Testis (tissue), 3 donors: ENCODE results near the gene C11orf97. TPM values are rescaled to one million over a fixed set of nuclear protein-coding genes. Genes with fewer than 3 reads are reported as not detected.
A peak's percentile ranks its signal among the peaks of the same experiment; 100 is the strongest.

Source experiments
- DNase-seq: peaks from one replicate; pipeline ENCODE4 v3.0.0-alpha.2; 2019
- H3K27ac ChIP-seq, 2 donors: fragments of 200-600 bp; sonication (generic); one replicate each; pipeline ENCODE4 v1.5.1; 2019
- H3K27me3 ChIP-seq: fragments of 200-600 bp; sonication (generic); one replicate; pipeline ENCODE4 v1.5.1; 2019
- H3K36me3 ChIP-seq: fragments of 200-600 bp; sonication (generic); one replicate; pipeline ENCODE4 v1.5.1; 2017; ENCODE audit warnings: low read depth; ENCODE audit errors: missing control alignments
- H3K4me1 ChIP-seq: fragments of 200-600 bp; sonication (generic); one replicate; pipeline ENCODE4 v1.5.1; 2019
- H3K4me3 ChIP-seq, 2 donors: fragments of 200-600 bp; sonication (generic); one replicate each; pipeline ENCODE4 v1.5.1; 2017 to 2019
- H3K9me3 ChIP-seq: fragments of 200-600 bp; sonication (generic); one replicate; pipeline ENCODE4 v1.5.1; 2017
- CTCF ChIP-seq, 3 experiments: fragments of 450-650 bp in 2 of 3; fragments of 200-600 bp in 1 of 3; sonication (generic) in 1 of 3; IDR thresholded peaks; one replicate each; pipeline ENCODE4 v1.5.1; 2016 to 2019; ENCODE audit warnings: antibody characterized with exemption in 3 of 3, mild to moderate bottlenecking in 2 of 3, moderate library complexity in 1 of 3
- POLR2A ChIP-seq: fragments of 450-650 bp; IDR thresholded peaks from one replicate; pipeline ENCODE4 v1.6.1; 2017; ENCODE audit warnings: antibody characterized with exemption, mild to moderate bottlenecking, moderate library complexity
- whole genome bisulfite sequencing, 2 donors: methylation state at CpG; one replicate each; pipeline ENCODE4 v1.1.5; 2018; 5-methylcytosine and 5-hydroxymethylcytosine counted together
- intact Hi-C: fragments of 100-400 bp; cut with DNase I; formaldehyde crosslinking; loops from one replicate; pipeline ENCODE4 v1.15.1; 2023; ENCODE audit warnings: low total_unique reads
- polyA plus RNA-seq: library from polyadenylated mRNA; stranded (reverse); fragments of 350-450 nt; fragmentation: Illumina TruSeq; extraction: RNeasy Lipid Tissue Mini Kit (QIAGEN cat#74804); gene quantifications from one replicate; pipeline ENCODE4 v1.2.3, GENCODE V29; 2014; ENCODE audit warnings: low read depth, low replicate concordance; ENCODE audit not compliant: insufficient read depth
- total RNA-seq, 2 donors: library from RNA; depleted of rRNA; stranded (reverse); fragments of >200 nt; gene quantifications; one replicate each; pipeline ENCODE4 v1.2.3, GENCODE V29; 2016

The C11orf97 gene
- total and polyA plus RNA-seq, 3 donors from 2014 or later = 6.4 to 25.2 (median 10.4) TPM

- DNase-seq = no peak
- H3K27me3 ChIP-seq = no peaks in the 10 kb centered on the region
- no peaks in the 10 kb centered on the region for H3K9me3 ChIP-seq
- no peaks in the 10 kb centered on the region for H3K4me1 ChIP-seq
- H3K36me3 ChIP-seq = no peaks in the 10 kb centered on the region
- 42 to 46% methylated on average over 2 of the region's 2 CpGs for WGBS, 2 donors
- H3K27ac ChIP-seq = no peak overlapping the region
- intact Hi-C loops = no loop called here
- no peak overlapping the region for H3K4me3 ChIP-seq
- TF ChIP-seq CTCF (IDR thresholded peaks at IDR 0.05) (no peak), POLR2A (no peak)
Measured at GRCh38 chr11:94513091-94513490, 830 bp downstream of the C11orf97 start.

- intact Hi-C loops = no loop called here
- Histone ChIP-seq H3K4me3 (no peak overlapping the region), H3K9me3 (no peaks in the 10 kb centered on the region), H3K27ac (no peak overlapping the region), H3K27me3 (no peaks in the 10 kb centered on the region), H3K36me3 (no peaks in the 10 kb centered on the region), H3K4me1 (no peaks in the 10 kb centered on the region)
- WGBS, 2 donors = 78 to 87% methylated on average over 2 of the region's 2 CpGs
- no peak for DNase-seq
- TF ChIP-seq CTCF (IDR thresholded peaks at IDR 0.05) (no peak), POLR2A (no peak)
Measured at GRCh38 chr11:94515398-94515797, 3.1 kb downstream of the C11orf97 start.

- H3K4me3 ChIP-seq = no peak overlapping the region
- no peaks in the 10 kb centered on the region for H3K27me3 ChIP-seq
- H3K36me3 ChIP-seq = no peaks in the 10 kb centered on the region
- no peaks in the 10 kb centered on the region for H3K9me3 ChIP-seq
- no peak for DNase-seq
- no peak overlapping the region for H3K27ac ChIP-seq
- intact Hi-C loops = no loop called here
- H3K4me1 ChIP-seq = no peaks in the 10 kb centered on the region
- WGBS, 2 donors = 25 to 39% methylated on average over 1 of the region's 1 CpG
- TF ChIP-seq POLR2A = no peak
- no peak for TF ChIP-seq CTCF (IDR thresholded peaks at IDR 0.05)
Measured at GRCh38 chr11:94516725-94517124, 4.5 kb downstream of the C11orf97 start.

GRCh38 chr11:94518300-94518699 lies 6.0 kb downstream of the C11orf97 start:
- no peak for DNase-seq
- intact Hi-C loops = no loop called here
- H3K9me3 ChIP-seq = no peaks in the 10 kb centered on the region
- 72 to 73% methylated on average over 4 of the region's 4 CpGs for WGBS, 2 donors
- no peak overlapping the region for H3K27ac ChIP-seq
- H3K27me3 ChIP-seq = no peaks in the 10 kb centered on the region
- H3K4me1 ChIP-seq = no peaks in the 10 kb centered on the region
- H3K36me3 ChIP-seq = no peaks in the 10 kb centered on the region
- no peak for TF ChIP-seq POLR2A
- TF ChIP-seq CTCF (IDR thresholded peaks at IDR 0.05) = no peak
- H3K4me3 ChIP-seq = no peak overlapping the region

GRCh38 chr11:94519478-94520084 lies 7.3 kb downstream of the C11orf97 start:
- no peak overlapping the region for H3K27ac ChIP-seq
- peak in 2 of 3 experiments; percentile 7 to 73 for TF ChIP-seq CTCF (IDR thresholded peaks at IDR 0.05)
- no peak for TF ChIP-seq POLR2A
- H3K4me3 ChIP-seq = no peak overlapping the region
- 23 to 31% methylated on average over 5 of the region's 5 CpGs for WGBS, 2 donors
- no peaks in the 10 kb centered on the region for H3K36me3 ChIP-seq
- no peak for DNase-seq
- no peaks in the 10 kb centered on the region for H3K27me3 ChIP-seq
- no peaks in the 10 kb centered on the region for H3K9me3 ChIP-seq
- no peaks in the 10 kb centered on the region for H3K4me1 ChIP-seq
- intact Hi-C loops = no loop called here
